Skeletal muscle tissue (tissue), 4 donors: ENCODE data around the gene GRIK1. TPM values are rescaled to one million over a fixed set of nuclear protein-coding genes. Genes with fewer than 3 reads are reported as not detected.

ENCODE experiments used
- H3K27ac ChIP-seq: one replicate; pipeline ENCODE4 v1.7.0; 2013; ENCODE audit warnings: mild to moderate bottlenecking, low read depth, low read length, inconsistent platforms
- H3K27me3 ChIP-seq, 3 donors: one replicate each; pipeline ENCODE4 v1.7.0; 2013; ENCODE audit warnings: low read length in 3 of 3; ENCODE audit not compliant: control insufficient read depth in 3 of 3, insufficient read depth in 3 of 3
- H3K36me3 ChIP-seq, 3 donors: one replicate each; pipeline ENCODE4 v1.7.0; 2013; ENCODE audit warnings: low read length in 3 of 3; ENCODE audit not compliant: control insufficient read depth in 3 of 3, insufficient read depth in 3 of 3
- H3K4me1 ChIP-seq, 3 donors: one replicate each; pipeline ENCODE4 v1.7.0; 2013; ENCODE audit warnings: low read length in 3 of 3, mild to moderate bottlenecking in 3 of 3; ENCODE audit not compliant: control insufficient read depth in 3 of 3, insufficient read depth in 3 of 3
- H3K4me3 ChIP-seq, 3 donors: one replicate each; pipeline ENCODE4 v1.7.0; 2013; ENCODE audit warnings: low read length in 3 of 3
- H3K9ac ChIP-seq, 3 donors: one replicate each; pipeline ENCODE4 v1.7.0; 2013; ENCODE audit warnings: low read length in 3 of 3, mild to moderate bottlenecking in 3 of 3, moderate library complexity in 2 of 3, low read depth in 1 of 3
- H3K9me3 ChIP-seq, 3 donors: one replicate each; pipeline ENCODE4 v1.7.0; 2013; ENCODE audit warnings: low read length in 3 of 3; ENCODE audit not compliant: control insufficient read depth in 3 of 3
- total RNA-seq: library from RNA; depleted of rRNA; stranded (reverse); fragments of >200 nt; gene quantifications from one replicate; pipeline ENCODE4 v1.2.3, GENCODE V29; 2014
- donor health status: Osteomylitis.

Gene GRIK1
- total RNA-seq, 1 donor from 2014 or later: 1.0 TPM

- Histone ChIP-seq H3K27me3 (peaks cover under 1 to 6% (median 2%) of the 10 kb centered on the region in 3 donors), H3K36me3 (no peaks in the 10 kb centered on the region), H3K27ac (no peak overlapping the region), H3K9ac (no peak overlapping the region), H3K4me3 (no peak overlapping the region), H3K9me3 (no peaks in the 10 kb centered on the region), H3K4me1 (no peaks in the 10 kb centered on the region)
Measured at GRCh38 chr21:29933088-29933487, 6.7 kb downstream of the GRIK1 start.

- H3K4me3 ChIP-seq: no peak overlapping the region
- no peaks in the 10 kb centered on the region for H3K4me1 ChIP-seq
- no peak overlapping the region for H3K9ac ChIP-seq
- no peaks in the 10 kb centered on the region for H3K27me3 ChIP-seq
- H3K9me3 ChIP-seq: no peaks in the 10 kb centered on the region
- H3K27ac ChIP-seq: no peak overlapping the region
- H3K36me3 ChIP-seq: no peaks in the 10 kb centered on the region
Measured at GRCh38 chr21:29928537-29928936, 11.3 kb downstream of the GRIK1 start.

- H3K9me3 ChIP-seq: no peaks in the 10 kb centered on the region
Measured at GRCh38 chr21:29920938-29921337, 18.9 kb downstream of the GRIK1 start.

GRCh38 chr21:29914326-29914725, 25.5 kb downstream of the GRIK1 start:
- no peaks in the 10 kb centered on the region for H3K9me3 ChIP-seq
- H3K27me3 ChIP-seq: peaks cover 0 to 3% (median 0%) of the 10 kb centered on the region in 3 donors
- no peak overlapping the region for H3K27ac ChIP-seq
- no peaks in the 10 kb centered on the region for H3K36me3 ChIP-seq
- H3K4me1 ChIP-seq: no peaks in the 10 kb centered on the region
- no peak overlapping the region for H3K9ac ChIP-seq
- H3K4me3 ChIP-seq: no peak overlapping the region

More at GRCh38 chr21:29920938-29921337, 18.9 kb downstream of the GRIK1 start:
- H3K27ac ChIP-seq: no peak overlapping the region
- H3K4me3 ChIP-seq: no peak overlapping the region
- no peaks in the 10 kb centered on the region for H3K36me3 ChIP-seq
- H3K4me1 ChIP-seq: no peaks in the 10 kb centered on the region
- H3K27me3 ChIP-seq: peaks cover 0 to 3% (median 0%) of the 10 kb centered on the region in 3 donors
- H3K9ac ChIP-seq: no peak overlapping the region

- Histone ChIP-seq H3K9ac (no peak overlapping the region), H3K4me3 (no peak overlapping the region)
Measured at GRCh38 chr21:29909571-29909970, 30.2 kb downstream of the GRIK1 start.

GRCh38 chr21:29904359-29905282, 35.2 kb downstream of the GRIK1 start:
- no peaks in the 10 kb centered on the region for H3K27me3 ChIP-seq
- H3K9ac ChIP-seq: no peak overlapping the region
- H3K4me1 ChIP-seq: no peaks in the 10 kb centered on the region
- no peaks in the 10 kb centered on the region for H3K9me3 ChIP-seq
- H3K36me3 ChIP-seq: no peaks in the 10 kb centered on the region
- no peak overlapping the region for H3K4me3 ChIP-seq
- no peak overlapping the region for H3K27ac ChIP-seq

More at GRCh38 chr21:29909571-29909970, 30.2 kb downstream of the GRIK1 start:
- H3K4me1 ChIP-seq: no peaks in the 10 kb centered on the region
- H3K27ac ChIP-seq: no peak overlapping the region
- no peaks in the 10 kb centered on the region for H3K27me3 ChIP-seq
- H3K36me3 ChIP-seq: no peaks in the 10 kb centered on the region
- H3K9me3 ChIP-seq: no peaks in the 10 kb centered on the region

- H3K4me3 ChIP-seq: no peak overlapping the region
- H3K36me3 ChIP-seq: no peaks in the 10 kb centered on the region
- no peaks in the 10 kb centered on the region for H3K9me3 ChIP-seq
- no peak overlapping the region for H3K9ac ChIP-seq
- H3K4me1 ChIP-seq: no peaks in the 10 kb centered on the region
- no peaks in the 10 kb centered on the region for H3K27me3 ChIP-seq
- H3K27ac ChIP-seq: no peak overlapping the region
Measured at GRCh38 chr21:29896884-29897283, 42.9 kb downstream of the GRIK1 start.

- H3K27ac ChIP-seq: no peak overlapping the region
- no peaks in the 10 kb centered on the region for H3K27me3 ChIP-seq
- H3K4me3 ChIP-seq: no peak overlapping the region
- no peaks in the 10 kb centered on the region for H3K36me3 ChIP-seq
- H3K9me3 ChIP-seq: no peaks in the 10 kb centered on the region
- H3K4me1 ChIP-seq: no peaks in the 10 kb centered on the region
- no peak overlapping the region for H3K9ac ChIP-seq
Measured at GRCh38 chr21:29893687-29894086, 46.1 kb downstream of the GRIK1 start.

GRCh38 chr21:29892379-29892778, 47.4 kb downstream of the GRIK1 start:
- Histone ChIP-seq H3K27ac (no peak overlapping the region), H3K4me3 (no peak overlapping the region), H3K9ac (no peak overlapping the region), H3K36me3 (no peaks in the 10 kb centered on the region), H3K4me1 (no peaks in the 10 kb centered on the region), H3K27me3 (no peaks in the 10 kb centered on the region), H3K9me3 (no peaks in the 10 kb centered on the region)

GRCh38 chr21:29888437-29888836, 51.4 kb downstream of the GRIK1 start:
- H3K27ac ChIP-seq: no peak overlapping the region
- no peaks in the 10 kb centered on the region for H3K9me3 ChIP-seq
- no peaks in the 10 kb centered on the region for H3K4me1 ChIP-seq
- no peaks in the 10 kb centered on the region for H3K27me3 ChIP-seq
- no peak overlapping the region for H3K4me3 ChIP-seq
- H3K36me3 ChIP-seq: no peaks in the 10 kb centered on the region
- H3K9ac ChIP-seq: no peak overlapping the region
